ENCODE results near the gene TGFBR1. TPM values are rescaled to one million over a fixed set of nuclear protein-coding genes. Genes with fewer than 3 reads are reported as not detected.

TGFBR1 gene
- total RNA-seq: 44.2 TPM

DNA sequence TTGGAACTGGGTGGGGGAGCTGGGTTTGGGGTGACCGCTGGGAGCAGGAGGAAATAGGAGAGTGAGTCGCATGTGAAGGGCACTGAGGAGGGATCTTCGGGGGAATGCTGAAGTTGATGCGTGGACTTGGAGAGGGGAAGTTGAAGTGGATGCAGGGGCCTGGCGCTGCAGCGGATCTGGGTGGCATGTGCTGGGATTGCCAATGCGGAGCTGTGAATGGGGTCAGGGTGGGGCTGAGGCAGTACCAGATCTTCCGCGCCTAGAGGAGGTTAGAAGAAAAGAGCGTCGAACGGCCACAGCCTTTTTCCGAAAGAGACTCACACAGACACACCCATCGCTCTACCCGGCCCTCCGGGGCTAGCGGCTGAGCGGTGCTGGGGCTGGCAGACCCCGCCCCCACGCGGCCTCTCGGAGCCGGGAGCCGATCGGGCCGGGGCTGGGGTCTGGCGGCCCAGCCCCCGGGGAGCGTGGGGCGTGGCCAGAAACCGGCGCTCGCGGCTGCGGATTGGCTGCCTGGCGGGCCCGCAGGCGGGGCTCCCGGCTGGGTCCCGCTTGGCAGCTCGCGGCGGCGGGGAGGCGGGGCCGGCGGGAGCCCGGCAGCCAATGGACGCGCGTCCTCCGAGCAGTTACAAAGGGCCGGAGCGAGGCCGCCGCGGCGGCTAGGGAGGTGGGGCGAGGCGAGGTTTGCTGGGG lies at the start of gene TGFBR1:
Gene TGFBR1 (plus strand): TSS at position 655 of the 693 bp plus-strand sequence. CDS start 93 bp downstream, outside the sequence.
- peak; percentile 91 for DNase-seq

DNA sequence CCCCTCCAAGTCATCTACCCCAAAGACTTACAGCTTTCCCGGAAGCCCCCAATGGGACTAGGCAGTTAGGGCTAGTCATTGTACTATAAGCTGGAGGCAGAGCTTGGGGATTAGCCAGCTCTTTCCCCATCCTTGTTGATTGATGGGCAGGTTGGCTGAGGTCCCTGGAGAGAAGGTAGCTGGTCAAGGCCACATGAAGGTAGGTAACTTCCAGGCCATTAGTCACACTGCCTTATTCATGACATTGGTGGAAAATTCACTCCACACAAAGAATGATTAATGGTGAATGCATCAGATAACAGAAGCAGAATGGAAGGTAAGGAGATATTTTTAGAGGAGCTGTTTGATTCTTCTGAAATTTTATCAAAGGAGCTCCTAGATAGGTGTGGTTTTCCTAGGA lies 49.5 kb upstream of the TGFBR1 start:
- DNase-seq: no peak

DNA sequence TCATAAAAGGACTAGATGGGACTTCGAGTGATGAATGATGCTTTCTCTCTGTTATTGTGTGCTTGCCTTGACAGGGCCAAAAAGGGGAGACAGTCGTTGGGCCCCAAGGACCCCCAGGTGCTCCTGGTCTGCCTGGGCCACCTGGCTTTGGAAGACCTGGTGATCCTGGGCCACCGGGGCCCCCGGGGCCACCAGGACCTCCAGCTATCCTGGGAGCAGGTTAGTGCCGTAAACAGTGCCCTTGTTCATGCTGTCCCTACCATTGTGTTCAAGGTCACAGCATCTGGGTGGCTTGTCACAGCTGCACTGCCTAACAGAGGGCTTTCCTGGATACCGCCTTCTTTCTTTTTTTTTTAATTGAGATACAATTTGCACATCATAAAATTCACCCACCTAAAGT lies 48.7 kb upstream of the TGFBR1 start:
- no peak for DNase-seq

GRCh38 chr9:99056886-99057664 lies 47.8 kb upstream of the TGFBR1 start:
- DNase-seq: peak; percentile 28

DNA sequence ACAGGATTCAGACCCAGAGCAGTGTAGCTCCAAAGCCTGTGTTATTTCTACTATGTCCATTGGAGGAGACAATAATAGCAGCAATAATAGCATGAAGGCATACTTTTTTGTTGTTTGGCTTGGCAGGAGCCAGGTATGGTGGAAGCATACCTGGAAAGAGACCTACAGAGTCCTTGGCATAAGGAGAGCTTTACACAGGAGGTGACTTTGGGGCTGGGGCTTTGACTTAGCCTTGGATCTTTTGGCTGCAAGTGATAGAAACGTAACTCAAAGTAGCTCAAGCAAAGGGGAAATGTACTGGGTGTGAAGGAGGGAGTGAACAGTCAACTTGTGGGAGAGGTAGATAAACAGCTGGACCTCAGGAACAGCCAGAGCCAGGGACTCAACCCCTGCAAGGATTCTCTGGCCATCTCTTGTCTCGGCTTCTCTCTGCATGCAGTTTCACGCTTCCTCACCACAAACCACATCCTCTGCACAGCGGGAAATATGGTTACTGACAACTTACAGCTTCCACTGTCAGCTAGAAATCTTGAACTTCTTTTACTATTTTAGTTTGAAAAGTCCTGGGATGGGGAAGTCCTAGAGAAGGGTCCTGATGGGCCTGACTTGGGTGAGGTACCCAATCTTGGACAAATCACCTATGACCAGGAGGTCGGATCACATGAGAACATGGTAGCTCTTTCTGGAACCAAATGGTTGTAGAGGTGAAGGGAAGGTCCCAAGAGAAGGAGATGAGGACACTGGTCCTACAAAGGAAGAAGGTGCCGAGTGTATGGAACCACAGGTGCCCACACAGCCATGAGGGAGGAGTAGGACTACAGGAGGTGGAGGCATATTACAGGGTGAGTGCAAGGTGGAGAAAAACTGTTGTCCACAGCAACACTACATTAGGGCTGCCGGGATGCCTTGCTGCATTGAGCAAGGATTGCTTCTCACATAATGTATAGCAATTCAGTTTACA lies 47.0 kb upstream of the TGFBR1 start:
- DNase-seq: peak; percentile 51

DNA sequence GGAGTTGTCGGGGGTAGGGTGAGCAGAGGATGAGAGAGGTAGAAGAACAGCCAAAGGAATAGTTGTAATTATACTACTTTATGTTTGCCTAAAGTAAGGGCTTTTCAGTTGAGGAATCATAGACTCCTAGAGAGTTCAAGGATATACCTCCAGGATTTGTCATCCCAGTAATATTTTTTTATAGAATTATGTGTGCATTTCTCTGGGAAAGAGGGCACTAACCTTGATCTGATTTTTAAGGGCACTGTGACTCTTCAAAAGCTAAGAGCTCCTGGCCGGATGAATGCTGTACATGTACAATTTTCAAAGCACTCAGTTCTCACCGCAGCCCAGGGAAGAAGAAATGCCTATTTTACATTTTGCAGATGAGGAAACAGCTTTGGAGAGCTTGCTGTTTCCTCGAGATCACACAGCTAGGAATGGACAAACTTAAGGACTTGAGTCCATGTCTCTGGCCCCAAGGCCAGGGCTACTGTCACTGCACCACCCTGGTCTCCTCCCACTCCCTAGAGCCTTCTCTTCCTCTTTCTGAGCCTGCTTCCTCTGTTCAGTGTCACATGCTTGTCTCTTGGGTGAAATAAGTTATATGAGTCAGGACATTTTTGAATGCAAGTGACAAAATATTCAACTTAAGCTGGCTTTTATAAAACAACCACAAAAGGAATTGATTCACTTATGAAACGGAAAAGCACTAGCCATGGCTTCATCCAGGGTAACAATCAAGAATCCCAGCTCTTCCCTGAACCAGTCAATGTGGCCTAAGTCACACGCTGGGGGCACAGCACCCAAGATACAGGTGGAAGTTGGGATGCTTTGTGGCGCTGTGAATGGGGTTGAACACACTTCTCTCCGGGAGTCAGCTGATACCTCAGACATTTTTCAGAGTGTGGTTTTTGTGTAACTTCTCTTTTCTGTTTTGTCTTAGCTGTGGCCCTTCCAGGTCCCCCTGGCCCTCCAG lies 45.7 kb upstream of the TGFBR1 start:
- DNase-seq: peak; percentile 55

- DNase-seq: no peak
Measured at GRCh38 chr9:99060621-99061020, 44.3 kb upstream of the TGFBR1 start.

GRCh38 chr9:99062549-99062948 lies 42.4 kb upstream of the TGFBR1 start:
- DNase-seq: no peak

GRCh38 chr9:99063522-99063921 lies 41.4 kb upstream of the TGFBR1 start:
- DNase-seq: no peak

- no peak for DNase-seq
Measured at GRCh38 chr9:99066571-99066970, 38.3 kb upstream of the TGFBR1 start.

- DNase-seq: no peak
Measured at GRCh38 chr9:99069075-99069474, 35.8 kb upstream of the TGFBR1 start.

- no peak for DNase-seq
Measured at GRCh38 chr9:99069546-99069945, 35.4 kb upstream of the TGFBR1 start.

DNA sequence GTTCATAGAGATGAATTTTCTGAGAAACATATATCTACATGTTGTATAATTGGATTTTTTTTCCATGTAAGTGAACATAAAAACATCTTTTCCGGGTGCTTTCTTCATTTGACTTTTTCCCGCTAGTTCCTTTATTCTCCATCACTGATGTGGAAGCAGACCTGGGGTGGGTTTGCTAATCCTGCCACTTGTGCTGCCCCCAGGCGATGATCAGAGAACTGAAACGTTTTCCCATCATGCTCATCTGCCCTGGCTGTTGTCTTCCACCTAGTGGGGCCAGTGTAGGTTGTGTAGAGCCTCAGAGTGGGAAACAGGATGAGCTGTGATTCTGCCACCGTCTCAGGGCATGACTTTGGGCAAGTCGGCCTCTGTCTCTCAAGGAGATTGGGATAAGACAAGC lies 34.2 kb upstream of the TGFBR1 start:
- no peak for DNase-seq

- DNase-seq: no peak
Measured at GRCh38 chr9:99071313-99072039, 33.4 kb upstream of the TGFBR1 start.

GRCh38 chr9:99072040-99072394 lies 32.9 kb upstream of the TGFBR1 start:
- no peak for DNase-seq

- DNase-seq: no peak
Measured at GRCh38 chr9:99073347-99073746, 31.6 kb upstream of the TGFBR1 start.

- DNase-seq: no peak
Measured at GRCh38 chr9:99073985-99074901, 30.7 kb upstream of the TGFBR1 start.

DNA sequence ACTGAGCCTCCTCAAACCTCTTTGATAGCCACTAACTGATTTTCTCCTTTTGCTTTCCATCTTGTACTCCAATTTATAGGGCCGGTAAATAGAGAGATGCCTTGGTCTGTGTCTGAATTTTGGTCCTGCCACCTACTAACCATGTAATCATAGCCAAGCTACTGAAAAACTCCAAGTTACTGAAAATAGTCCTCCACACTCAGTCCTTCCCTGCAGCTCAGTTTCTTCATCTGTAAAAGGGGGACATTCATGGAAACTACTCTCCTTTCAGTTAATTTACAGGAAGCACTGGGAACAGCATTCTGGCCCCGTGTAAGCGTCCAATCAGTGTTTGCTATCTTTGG lies 30.0 kb upstream of the TGFBR1 start:
- DNase-seq: no peak

DNA sequence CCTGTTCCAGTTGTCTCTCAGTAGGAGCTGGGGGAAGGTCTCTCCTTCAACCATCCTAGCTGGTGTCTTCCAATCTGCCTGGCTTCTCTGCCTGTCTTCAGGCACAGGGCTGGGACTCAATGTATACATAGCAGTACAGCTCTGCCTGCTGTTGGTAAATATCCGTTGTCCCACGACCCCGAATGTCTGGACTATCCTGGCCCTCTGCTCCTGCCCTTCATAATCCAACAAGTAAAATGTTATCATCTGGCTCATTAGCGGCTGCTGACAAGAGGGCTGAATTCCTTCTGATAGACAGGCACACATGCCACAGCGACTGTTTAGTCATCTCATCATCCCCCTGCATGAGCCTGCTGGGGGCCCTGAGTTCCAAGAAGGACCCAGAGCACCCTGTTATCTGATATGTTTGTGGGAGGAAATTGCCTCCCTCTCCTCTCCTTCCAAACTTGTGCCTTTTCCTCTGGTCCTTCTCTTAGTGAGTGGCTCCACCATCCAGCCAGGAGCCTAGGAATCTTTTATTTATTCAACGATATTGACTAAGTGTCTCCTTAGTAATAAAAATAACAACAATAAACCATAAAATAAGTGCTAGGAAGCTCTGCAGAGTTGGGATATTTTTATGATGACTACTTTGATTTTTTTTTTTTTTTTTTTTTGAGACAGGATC lies 29.5 kb upstream of the TGFBR1 start:
- DNase-seq: no peak
